CD4-positive, alpha-beta T cell treated with Interleukin-6 for 4 hours (primary cell): ENCODE data around the gene ELL2.

ENCODE experiments used
- DNase-seq: peaks from one replicate; pipeline ENCODE4 v3.0.0-alpha.2; 2020; ENCODE audit warnings: mixed read lengths

Gene ELL2

DNA sequence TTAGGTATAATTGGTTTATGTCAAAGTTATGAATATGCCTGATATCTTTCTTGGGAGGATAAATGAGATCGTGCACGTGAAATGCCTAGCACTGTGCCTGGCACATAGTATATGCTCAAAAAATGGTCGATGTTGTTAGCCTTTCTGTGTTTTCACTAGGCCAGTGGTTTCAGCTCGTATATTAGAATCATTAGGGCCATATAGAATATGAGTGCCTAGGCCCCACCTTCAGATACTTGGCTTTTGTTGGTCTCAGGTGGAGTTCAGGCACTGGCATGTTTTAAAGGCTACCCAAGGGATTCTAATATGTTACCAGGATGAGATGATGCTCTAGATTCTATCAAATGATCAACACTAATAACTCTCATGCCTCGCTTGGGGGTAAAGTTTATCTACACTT is 56.8 kb downstream of the ELL2 start:
- DNase-seq = no peak

DNA sequence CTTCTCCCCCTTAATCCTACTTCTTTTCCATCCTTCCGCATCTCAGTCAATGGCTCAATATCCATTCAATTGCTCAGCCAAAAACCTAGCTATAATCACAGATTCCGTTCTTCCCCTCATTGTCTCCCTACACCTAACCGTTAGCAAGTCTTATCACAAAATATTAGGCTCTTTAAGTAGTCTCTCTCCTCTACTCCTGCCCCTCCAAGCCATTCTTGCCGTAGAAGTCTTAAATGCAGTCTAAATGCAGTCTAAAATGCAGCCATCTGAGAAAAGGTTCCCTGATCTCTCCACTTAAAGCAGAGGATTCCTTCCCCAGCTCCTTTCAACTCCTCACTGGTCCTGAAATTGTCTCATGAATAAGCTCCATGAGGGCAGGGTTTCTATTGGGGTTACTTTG is 57.8 kb downstream of the ELL2 start:
- no peak for DNase-seq

DNA sequence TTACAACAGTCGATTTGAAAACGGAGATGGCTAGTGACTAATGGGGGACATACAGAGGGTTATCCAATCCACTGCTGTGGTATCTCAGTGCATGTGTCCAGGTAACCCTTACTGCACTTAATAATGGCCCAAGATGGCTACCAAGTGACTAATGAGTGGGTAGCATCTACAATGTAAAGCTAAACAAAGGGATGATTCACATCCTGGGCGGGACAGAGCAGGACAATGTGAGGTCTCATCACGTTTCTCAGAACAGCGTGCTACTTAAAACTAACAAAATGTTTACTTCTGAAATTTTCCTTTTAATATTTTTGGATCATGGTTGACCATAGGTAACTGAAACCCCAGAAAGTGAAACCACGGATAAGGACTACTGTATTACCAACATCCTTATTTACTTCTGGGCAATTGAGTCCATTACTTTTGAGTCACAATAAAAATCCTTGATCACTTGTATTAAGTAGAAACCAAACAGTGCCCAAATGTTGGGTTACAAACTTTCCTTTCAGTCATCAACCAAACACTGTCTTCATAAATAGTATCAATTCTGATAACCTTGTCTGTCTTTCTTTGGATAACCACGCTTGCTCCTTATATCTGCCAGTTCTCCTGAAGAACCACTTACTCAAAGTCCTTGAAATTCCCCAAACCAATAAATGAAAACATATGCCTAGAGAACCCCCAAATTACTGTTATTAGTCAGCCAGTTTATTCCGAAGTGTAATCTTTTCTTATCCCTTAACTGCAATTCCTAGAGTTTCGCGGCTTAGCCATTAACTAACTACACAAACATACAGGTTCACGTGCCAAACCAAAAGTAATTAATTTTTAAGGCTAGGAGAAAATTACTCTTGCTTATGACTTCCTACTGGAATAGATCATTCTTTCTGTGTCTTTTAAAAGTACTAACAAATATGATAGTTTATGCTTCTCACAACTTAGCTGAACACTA is 59.7 kb downstream of the ELL2 start:
- DNase-seq = no peak

DNA sequence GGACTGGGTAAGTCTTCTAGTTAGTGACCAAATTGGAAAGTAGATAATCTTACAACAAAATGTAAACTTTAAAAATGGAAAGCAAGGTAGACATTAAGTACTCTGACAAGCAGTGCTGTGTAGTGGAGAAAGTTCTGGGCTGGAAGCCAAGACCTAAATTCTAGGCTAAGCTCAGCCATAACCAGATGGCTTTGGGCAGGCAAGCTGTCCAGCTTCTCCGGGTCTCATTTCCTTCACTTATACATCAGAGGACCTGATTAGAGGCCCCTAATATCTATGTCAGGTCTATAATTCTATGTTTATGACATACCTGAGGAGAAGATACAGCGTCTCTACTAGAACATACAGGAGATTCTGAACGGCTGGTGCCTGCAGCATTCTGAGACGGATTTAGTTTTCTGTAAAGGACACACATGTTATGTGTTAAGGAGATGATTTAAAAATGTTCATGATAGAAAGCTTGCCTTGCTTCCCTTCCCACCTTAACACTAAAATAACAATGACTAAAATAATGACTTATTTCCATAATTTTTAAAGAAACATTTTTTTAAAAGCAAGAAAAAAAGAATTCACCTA is 61.2 kb downstream of the ELL2 start:
- no peak for DNase-seq

DNA sequence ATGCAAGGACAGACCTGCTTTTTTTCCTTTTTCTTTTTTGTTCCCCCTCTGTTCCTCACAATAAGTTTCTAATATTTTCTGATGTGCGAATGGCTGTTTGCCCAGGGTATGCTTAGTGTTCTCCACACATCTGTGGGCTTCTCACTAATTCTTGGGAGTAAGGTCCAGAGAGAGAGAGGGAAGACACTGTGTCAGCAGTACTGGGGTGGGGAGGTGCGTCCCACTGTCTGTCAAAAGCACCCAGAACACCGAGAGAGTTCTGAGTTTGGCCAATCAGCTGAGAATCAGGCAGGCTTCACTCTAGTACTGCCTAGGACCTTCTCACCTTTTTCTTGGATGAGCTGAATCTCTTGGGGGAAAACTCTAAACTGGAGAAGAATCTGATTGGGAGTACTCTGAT is 61.8 kb downstream of the ELL2 start:
- DNase-seq = no peak

DNA sequence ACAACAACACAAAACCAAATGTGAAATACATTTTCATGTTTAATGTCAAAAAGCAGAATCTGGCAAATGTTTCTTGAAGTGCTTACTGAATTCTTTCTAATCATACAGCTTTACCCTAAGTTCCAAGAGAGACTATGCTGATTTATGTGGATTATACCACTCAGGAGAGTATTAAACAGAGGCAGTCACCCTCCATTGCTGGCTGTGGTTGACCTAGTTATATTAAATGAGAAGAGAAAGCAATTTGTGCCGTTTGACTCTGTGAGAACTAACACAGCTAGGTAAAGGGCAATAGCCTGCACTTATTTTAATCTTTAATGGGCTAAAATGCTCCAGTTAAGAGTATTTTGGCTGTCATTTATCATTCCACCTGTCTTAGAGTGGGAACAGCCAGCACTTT is 62.6 kb downstream of the ELL2 start:
- DNase-seq = no peak

DNA sequence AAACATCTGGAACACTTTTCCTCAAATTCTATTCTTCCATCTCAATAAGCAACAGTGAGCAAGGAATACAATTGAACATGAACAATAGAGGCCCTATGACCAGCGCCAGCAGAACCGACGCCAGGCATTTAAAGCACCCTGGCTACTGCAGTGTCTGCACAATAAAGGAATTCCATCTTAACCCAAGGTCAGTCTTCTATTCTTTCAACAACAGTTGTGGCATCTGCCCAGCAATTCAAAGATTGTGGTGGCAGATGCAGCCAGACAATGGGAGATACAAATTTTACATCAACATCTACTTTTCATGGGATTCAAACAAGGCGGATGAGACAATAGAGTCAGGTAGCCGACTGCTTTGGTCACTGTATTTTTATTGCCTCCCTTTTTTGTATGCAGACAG is 65.9 kb downstream of the ELL2 start:
- no peak for DNase-seq

DNA sequence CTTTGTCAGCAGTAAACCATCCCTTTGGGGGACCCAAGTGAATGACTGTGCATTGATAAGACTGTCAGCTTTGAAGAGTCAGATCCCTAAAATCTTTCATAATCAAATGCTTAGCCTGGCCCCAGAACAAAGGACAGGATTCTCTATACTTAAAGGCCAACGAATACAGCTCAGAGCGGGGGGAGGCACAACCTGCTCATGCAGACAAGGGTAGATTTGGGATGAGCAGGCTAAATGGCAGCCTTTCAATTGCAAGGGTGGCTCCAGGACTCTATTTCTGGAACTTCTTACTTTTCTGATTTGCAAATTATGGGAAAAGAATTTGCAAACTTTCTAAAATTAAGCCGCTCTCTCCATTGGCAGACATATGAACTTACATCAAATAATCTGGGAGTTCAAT is 66.4 kb downstream of the ELL2 start:
- no peak for DNase-seq

DNA sequence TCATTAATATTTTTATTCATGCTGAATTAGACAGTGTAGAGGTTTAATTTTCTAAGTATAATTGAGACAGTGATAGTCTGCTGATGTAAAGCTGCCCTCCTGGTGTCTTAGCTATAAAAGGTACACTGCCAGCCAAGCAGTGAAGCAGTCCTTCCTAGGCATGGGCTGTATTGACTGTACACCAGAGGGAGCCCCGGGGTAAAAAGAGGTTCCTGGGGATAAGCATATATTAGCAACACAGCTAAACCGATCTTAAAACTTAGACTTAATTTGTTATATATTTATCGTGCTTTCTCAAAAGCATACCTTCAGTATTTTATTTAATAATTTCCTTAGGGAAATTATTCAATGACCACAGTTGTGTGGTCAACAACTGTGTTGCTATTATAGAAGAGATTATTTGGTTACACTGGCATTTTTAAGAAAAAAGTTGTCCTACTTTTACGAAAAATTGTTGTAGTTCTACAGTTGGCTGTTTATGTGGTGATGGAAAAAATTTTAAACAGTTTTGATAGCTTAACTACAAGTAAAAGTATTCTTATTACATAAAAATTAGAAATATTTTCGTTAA is 68.8 kb downstream of the ELL2 start:
- peak; percentile 17 for DNase-seq

DNA sequence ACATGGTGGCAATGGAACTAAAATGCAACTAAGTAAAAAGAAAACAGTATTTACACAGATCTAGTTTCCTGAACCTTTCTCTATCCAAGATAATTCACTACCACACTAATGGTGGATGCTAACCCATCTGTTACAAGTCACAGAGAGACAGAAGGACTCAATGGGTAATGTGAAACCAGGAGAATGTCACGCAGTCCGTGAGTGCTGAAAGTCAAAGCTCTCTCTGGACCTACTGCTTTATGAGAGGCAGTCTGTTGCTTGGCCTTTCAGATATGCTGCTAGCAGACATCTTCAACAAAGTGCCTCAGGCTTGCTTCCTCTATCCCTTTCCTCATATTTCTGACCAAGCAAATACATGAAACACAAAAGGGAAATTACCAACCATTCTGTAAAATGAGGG is 70.2 kb downstream of the ELL2 start:
- DNase-seq = no peak

DNA sequence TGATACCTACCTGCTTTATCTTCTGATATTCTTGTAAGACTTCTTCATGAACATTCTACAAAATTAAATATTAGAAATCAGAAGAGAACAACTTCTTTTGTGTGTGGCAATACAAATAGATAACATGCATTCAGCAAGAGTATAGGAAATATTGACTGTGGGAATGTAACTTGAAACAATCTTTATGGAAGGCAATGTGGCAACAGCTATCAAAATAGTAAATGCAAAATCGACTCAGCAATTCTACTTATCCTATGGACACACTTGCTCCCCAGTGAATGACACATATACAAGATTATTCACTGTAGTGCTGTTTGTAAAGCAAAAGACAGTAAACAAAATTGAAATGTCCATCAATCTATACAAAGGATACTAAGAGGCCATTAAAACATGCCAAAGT is 72.6 kb downstream of the ELL2 start:
- DNase-seq = no peak

DNA sequence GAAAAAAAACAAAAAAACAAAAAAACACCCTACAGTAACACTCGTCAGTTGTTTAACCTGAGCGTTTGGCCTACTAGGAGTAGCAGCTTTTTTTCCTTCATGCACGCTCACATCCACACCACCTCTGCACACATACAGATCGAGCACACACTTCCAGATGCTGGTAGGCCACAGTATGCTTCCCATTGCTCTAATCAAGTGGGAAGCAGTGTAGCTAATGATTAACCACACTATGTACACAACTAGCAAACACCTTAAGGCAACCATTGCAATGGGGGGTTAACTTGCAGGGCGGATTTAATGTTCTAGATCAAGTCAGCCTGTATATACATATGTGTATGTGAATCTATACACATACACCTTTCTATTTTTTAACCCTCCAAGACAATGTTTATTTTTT is 73.7 kb downstream of the ELL2 start:
- no peak for DNase-seq

DNA sequence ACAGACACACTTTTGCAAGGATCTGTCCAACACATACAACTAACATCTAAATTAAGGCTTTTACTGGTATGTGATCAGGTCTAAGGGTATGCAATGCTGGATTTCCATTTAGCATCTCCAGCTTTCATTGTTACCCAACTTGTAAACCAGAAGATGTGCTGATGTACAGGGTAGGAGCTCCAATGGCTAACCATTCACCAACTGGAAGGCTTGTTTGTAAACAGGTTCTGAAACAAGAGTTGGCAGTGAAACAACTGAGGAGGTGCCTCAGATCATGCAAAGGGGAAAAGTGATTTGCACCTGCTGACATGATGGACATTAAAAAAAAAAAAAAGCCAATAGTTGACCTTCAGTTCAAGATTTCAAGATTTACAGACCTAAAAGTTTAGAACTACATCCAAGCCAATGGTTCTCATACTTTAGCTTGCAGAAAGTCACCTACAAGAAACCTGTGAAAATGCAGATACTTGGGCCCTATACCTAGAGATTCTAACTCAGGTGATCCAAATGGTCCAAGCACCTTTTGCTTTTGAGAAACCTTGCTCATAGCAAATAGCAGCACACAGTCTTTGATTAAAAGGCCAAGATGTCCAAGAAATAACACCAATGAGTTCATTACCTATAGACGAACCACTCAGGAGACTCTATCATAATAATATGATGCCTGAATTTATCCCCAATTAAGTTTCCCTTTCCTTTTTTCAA is 75.2 kb downstream of the ELL2 start:
- no peak for DNase-seq

DNA sequence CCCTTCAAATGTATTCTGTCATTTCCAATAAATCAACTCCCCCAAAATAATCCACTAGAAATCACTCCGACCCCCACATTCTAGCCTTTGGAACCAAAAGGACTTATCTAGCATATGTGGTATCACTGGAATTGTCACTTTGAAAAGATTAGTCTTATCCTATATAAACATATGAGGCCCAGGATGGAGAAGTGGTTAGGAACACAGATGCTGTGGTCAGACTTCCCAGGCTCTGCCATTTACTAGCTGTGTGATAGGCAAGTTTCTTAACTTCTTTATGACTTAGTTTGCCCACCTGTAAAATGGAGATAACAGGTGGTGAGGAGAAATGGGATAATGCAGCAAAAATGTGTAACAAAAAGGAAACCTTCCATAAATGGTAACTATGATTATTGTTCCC is 77.1 kb downstream of the ELL2 start:
- DNase-seq = no peak

DNA sequence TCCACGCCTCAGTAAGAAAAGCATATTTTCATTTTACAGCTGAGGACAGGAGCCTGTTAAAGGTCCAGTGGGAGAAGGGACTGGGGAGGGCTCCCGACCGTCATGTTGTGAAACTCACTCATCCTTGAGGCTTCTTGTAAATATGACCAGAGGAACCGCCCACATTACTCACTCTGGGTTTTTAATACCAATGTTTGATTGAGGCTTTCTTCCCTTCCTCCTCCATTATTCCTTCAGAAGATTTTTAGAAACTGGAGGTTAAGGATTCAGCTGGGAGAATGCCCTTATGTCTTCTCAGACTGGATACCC is 77.7 kb downstream of the ELL2 start:
- no peak for DNase-seq

DNA sequence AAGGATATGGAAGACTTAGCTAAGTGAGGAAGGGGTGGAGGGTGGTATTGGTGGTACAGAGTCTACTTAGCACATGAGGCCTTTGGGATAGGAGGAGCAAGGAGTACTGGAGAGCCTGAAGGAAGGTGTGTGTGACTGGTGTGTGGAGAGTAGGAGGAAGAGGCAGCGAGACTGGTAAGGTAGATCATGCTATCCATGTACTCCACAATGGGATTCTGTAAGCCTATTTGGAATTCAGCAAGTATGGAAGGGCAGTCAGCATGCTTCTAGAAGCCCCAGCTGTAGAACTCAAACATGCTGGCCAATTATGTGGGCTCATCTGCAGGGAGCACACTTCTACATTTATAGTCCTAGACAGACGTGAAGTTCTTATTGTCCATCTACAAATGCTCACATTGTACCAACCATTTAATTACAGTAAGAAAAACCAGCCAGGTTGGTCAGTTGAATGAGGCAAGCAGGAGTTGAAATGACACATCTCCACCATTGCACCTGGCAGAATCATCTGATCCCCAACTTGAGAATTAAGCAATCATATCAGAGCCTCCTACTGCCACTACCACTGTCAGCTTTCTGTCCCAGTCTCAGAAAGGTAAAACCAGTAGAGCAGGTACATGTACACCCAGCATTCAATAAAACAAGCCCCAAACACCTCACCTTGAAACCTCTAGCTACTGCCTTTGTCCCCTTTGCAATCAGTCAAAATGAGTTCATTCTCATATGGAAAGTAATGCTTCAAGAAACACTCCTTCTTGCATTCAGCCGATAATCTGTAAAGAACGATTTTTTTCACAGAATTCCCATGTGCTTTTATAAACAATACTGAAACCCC is 78.2 kb downstream of the ELL2 start:
- DNase-seq = no peak

DNA sequence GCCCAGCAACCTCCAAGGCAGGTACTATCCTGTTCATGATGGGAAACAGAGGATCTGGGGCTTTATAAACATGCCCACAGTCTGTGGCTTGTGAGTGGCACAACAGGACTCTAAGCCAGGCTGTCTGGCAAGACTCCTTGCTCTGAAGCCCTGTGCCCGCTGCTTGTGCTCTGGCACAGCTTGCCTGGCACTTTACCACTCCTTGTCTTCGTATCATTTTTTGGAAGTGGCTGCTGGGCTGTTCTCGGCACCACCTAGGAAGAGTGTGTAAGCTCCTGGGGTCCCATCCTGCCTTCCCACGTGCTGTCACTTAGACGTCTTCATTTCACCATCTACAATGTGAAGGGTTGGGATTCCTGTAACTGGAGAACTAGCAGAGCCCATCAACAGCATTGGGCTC is 79.8 kb downstream of the ELL2 start:
- no peak for DNase-seq

DNA sequence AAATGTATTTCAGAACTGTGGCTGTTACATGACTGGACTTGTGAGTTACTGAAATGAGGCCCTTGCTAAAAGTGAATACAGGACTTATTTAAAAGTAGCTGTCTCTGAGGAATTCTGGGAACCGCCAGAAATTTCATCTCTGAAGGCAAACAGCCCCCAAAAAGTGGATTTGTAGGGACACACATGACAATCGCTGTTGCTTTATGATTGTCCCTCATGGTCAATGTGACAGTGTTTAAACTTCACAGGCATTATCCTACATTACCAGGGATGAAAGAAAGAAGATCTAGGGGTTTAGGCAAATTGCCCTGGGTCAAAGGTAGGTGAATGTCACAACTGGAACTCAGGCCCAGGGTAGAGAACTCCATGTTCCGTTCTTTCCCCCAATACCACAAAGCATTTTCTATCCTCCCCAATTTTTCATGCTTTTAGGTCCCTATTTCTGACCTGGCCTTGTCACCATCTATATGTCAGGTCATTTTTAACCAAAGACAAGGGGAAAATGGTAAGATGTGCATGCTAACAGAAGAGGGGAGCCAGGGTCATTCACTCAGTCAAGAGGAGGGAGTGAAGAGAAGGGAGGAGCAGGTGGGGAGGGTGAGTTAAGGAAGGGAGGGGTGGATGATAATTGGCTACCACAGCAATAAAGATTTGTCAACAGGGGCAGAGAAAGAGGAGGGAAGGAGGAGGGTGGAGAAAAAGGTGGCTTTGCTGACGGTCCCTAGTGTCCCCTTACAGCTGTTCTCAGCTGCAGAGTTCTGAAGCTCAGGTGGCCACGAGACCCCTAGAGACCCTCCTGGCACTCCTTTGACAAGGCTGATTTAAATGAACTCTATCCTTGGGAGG is 81.3 kb downstream of the ELL2 start:
- no peak for DNase-seq

DNA sequence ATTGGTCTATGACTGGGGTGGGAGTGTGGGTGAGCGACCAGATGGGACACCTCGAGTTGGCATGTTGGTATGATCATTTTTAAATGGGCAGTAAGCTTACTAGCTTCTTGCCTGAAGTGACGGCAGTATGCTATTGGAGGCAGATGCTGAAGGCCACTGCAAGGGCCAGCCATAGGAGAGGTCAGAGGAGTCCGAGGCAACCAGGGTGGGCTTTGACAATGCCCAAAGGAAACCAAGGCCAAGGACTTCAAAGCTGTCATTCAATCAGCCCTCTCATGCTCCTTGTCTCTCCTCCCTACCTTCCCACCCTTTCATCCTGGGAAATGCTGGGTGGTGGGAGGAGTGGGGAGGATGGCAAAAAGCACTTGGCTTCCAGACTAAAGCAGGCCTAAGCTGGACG is 82.0 kb downstream of the ELL2 start:
- no peak for DNase-seq

DNA sequence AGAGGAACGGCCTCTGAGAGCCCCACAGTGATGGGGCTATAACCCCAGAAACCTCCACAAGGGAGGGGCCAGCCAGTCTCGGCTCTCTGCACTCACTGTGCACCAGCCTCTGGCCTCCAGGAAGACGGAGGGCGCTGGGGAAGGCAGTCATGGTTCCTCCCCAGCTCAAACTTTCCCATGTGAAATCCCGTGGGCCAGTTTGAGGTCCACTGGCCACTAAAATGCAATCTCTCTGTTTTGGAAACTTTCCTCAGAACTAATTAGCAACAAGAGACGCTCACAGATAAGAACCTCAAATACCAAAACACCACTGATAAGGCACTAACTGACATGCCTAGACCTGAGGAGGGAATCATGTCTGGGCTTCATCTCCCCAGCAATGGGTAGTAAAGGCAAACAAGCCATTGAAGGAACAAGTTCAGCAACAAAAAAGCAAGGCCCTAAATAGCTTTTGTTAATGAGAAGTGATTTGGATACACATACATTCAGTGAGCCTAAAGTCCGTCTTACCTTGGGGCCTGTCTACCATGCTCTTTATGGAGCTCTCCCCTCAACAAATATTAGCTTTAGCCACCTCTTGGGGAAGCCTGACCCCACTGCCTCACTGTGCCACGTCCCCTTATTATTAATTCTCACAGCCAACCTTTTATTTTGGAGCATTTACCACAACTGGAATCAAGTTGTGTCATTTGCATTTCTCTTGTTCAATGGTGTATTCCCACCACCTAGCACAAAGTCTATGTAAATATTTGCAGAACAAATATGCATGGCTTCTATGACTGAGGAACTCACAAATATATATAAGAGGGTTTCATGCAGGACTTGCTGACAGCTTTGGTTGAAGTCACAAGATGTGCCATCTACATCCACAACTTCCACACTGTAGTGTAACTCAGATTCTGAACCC is 83.0 kb downstream of the ELL2 start:
- no peak for DNase-seq

DNA sequence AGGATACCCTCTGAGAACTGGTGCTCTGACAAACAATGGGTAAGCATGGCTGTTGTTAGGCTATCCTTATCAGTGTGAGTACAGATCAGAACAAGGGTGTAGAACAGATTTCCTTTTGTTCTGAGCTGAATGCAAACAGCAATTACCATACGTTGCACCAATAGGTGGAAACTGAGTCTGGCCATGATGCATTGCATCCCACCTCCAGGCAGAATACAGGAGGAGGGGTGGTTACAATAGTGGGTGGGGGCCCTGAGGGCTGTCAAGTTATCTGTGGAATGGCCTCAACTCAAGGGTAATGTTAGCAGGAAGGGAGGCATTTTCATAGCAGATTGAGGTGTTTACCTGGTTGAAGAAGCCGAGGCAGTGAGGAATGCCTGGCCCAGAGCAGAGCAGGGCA is 84.9 kb downstream of the ELL2 start:
- DNase-seq = no peak
